ENCODE measurements around the gene CAPN10.
A peak's percentile ranks its signal among the peaks of the same experiment; 100 is the strongest.
"Not testable (repeated sequence)": the region's sequence is repeated elsewhere in the genome, so short reads cannot be mapped to it uniquely, and the experiment has no call there.

CAPN10 gene, protein sequence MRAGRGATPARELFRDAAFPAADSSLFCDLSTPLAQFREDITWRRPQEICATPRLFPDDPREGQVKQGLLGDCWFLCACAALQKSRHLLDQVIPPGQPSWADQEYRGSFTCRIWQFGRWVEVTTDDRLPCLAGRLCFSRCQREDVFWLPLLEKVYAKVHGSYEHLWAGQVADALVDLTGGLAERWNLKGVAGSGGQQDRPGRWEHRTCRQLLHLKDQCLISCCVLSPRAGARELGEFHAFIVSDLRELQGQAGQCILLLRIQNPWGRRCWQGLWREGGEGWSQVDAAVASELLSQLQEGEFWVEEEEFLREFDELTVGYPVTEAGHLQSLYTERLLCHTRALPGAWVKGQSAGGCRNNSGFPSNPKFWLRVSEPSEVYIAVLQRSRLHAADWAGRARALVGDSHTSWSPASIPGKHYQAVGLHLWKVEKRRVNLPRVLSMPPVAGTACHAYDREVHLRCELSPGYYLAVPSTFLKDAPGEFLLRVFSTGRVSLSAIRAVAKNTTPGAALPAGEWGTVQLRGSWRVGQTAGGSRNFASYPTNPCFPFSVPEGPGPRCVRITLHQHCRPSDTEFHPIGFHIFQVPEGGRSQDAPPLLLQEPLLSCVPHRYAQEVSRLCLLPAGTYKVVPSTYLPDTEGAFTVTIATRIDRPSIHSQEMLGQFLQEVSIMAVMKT

DNA sequence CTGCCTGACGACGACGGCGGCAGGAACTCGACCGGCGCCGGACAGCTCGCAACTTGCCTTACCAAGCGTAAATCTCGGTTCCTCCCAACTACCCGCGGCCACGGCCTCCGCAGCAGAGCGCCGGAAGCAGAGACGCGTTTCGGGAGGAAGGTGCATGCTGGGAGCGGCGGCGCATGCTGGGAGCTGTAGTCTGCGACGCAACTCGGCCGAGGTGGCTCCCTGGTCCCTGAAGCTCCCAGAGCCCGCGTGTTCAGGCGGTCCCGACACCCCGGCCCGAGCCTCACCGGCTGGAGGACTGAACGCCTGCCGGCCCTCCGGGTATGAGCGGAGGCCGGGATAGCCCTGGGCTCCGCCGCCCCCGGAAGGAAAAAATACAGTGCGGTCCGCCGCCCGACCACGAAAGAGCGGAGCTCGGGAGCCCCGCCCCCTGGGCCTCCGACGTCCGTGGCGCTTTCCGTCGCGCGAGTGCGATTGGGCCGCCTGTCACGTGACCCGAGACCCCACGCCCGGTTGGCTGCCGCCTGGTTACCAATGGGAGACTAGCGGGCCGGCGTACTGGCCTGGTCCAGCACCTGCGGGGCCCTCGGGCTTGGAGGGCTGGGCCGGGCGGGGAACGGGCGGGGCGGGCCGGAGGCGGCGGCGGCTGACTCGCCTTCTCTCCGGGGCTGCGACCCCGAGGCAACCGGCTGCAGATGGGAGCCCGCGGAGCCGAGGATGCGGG, at the start of gene CAPN10:
CAPN10 (plus strand) TSS at position 537 of the 721 bp plus-strand sequence; CDS start at position 715, 178 bp downstream.
- DNase-seq, result peak; percentile 89 to 99 (median 95)

DNA sequence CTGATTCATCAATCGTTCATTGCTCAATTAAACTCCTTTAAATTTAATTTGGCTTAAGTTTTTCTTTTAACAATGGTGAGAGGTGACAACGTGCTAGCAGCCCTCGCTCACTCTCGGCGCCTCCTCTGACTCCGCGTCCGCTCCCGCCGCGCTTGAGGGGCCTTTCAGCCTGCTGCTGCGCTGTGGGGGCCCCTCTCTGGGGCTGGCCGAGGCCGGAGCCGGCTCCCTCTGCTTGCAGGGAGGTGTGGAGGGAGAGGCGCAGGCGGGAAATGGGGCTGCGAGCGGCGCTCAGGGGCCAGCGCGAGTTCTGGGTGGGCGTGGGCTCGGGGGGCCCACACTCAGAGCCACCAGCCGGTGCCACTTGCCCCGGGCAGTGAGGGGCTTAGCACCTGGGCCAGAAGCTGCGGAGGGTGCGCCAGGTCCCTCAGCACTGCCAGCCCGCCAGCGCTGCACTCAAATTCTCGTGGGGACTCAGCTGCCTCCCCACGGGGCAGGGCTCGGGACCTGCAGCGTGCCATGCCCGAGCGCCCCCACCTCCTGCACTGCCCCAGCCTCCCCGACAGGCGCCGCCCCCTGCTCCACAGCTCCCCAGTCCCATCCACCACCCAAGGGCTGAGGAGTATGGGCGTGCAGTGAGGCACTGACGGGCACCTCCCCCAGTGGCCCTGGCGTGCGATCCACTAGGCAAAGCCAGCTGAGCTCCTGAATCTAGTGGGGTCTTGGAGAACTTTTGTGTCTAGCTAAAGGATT, 48.3 kb upstream of the CAPN10 start:
- no peak for DNase-seq

- DNase-seq, result not testable (repeated sequence)
Observed at GRCh38 chr2:240539101-240539500, 47.4 kb upstream of the CAPN10 start.

DNA sequence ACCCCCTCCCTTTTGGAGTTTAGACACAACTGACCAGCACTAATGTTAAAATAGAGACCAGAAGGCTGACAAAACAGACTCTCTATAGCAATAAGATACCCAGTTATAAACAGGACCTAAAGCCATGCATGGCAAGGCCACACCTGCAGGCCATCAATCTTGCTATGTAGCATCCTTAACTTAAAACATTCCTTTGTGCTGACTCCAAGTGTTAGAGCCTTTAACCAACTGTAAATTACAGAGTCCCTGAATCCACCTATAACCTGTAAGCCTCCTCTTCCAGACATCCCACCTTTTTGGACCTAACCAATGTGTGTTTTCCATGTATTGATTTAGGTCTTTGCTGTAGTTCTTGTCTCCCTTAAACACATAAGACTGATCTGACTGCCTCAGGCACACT, 46.6 kb upstream of the CAPN10 start:
- no peak for DNase-seq

GRCh38 chr2:240551288-240551687, 35.2 kb upstream of the CAPN10 start:
- DNase-seq, result no peak

GRCh38 chr2:240551811-240552210, 34.7 kb upstream of the CAPN10 start:
- DNase-seq, result no peak

DNA sequence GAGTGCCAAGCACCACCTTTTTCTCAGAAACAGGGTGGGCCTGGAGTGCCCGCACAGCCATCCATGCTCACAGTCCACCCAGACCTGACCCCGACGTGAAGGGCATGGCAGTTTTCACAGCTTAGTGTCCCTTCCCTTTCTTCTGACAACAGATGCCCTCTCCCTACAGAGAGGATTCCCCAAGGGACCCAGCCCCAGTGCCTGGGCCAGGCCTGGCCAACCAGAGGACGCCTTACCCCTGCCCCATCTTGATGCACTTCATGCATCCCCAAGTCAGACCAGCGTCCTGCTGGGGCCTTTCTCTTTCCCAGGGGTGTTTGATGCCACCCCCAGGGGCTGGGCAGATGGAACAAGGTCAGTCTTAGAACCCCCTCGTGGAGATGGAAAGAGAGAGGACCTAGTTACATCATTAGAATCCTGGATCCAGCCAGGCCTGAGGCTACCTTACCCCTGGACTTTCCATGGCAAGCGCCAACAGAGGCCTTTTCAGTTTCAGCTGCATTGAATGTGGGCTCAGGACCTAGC, 32.5 kb upstream of the CAPN10 start:
- DNase-seq, result no peak

- DNase-seq, result no peak
Observed at GRCh38 chr2:240554767-240555493, 31.6 kb upstream of the CAPN10 start.

- no peak for DNase-seq
Observed at GRCh38 chr2:240555541-240556250, 30.8 kb upstream of the CAPN10 start.

- peak; percentile 22 to 57 (median 42) for DNase-seq
Observed at GRCh38 chr2:240556553-240557100, 29.9 kb upstream of the CAPN10 start.

DNA sequence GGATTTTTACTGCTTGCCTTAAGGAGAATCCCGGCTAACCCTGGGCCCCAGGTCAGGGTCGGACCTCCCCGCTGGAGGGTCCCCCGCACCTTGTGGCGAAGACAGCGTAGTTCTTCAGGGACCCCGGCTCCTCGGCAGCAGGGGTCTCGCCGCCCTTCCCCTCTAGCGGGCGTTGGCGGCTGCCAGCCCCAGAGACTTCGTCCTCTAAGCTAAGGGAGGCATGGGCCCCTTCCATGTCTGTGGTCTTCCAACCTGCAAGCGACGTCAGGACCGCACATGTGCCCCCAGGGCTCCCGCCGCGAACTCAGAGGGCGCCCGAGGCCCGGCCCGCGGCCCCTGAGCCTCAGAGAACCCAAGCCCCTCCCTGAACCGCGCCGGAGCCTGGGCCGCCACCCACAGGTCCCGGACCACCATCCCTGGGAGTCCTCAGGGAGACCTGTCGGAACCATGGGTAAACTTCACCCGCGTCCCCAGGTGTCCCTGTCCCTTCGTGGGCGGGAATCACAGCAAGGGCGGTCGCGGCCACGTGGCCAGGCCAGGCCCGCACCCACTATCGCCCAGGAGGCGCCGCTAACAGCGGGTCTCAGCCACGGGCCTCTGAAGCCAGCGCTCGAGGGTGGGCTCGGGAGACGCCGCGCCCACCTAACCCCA, 29.3 kb upstream of the CAPN10 start:
- DNase-seq, result no peak

- peak; percentile 10 to 54 (median 42) for DNase-seq
Observed at GRCh38 chr2:240557808-240558207, 28.7 kb upstream of the CAPN10 start, which contains the start of gene ANKMY1. ANKMY1 (minus strand) TSS chr2:240557988; CDS start chr2:240557335, 653 bp downstream.

GRCh38 chr2:240558236-240558761, 28.2 kb upstream of the CAPN10 start:
- no peak for DNase-seq

GRCh38 chr2:240559286-240559685, 27.2 kb upstream of the CAPN10 start:
- no peak for DNase-seq

GRCh38 chr2:240560084-240560479, 26.5 kb upstream of the CAPN10 start, which contains the start of gene DUSP28:
DUSP28 (plus strand) TSS chr2:240560357; CDS start chr2:240560685, 328 bp downstream.
- peak; percentile 78 to 93 (median 82) for DNase-seq

DNA sequence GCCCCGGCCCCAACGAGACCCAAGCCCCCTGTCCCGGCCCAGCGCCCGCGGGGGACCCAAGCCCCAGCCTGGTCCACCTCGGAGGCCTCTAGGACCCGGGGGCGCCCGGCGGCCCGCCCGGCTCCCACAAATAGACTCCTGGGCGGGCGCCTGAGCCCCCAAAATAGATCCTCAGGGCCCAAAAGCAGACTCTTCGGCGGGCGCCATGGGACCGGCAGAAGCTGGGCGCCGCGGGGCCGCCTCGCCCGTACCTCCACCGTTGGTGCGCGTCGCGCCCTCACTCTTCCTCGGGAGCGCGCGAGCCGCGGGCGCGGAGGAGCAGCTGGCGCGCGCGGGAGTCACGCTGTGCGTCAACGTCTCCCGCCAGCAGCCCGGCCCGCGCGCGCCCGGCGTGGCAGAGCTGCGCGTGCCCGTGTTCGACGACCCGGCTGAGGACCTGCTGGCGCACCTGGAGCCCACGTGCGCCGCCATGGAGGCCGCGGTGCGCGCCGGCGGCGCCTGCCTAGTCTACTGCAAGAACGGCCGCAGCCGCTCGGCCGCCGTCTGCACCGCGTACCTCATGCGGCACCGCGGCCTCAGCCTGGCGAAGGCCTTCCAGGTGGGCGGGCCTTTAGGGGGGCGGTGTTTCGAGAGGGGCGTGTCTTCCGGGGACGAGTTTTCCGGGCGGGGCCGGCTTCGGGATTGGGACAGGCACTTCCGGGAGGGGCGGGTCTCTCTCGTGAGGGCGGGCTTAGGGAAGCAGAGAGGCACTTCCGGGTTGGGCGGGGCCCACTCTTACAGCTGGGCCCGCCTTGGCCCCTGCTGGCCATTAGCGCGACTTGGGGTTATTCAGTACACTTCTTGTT, 25.8 kb upstream of the CAPN10 start:
- peak; percentile 97 to 99 (median 99) for DNase-seq

DNA sequence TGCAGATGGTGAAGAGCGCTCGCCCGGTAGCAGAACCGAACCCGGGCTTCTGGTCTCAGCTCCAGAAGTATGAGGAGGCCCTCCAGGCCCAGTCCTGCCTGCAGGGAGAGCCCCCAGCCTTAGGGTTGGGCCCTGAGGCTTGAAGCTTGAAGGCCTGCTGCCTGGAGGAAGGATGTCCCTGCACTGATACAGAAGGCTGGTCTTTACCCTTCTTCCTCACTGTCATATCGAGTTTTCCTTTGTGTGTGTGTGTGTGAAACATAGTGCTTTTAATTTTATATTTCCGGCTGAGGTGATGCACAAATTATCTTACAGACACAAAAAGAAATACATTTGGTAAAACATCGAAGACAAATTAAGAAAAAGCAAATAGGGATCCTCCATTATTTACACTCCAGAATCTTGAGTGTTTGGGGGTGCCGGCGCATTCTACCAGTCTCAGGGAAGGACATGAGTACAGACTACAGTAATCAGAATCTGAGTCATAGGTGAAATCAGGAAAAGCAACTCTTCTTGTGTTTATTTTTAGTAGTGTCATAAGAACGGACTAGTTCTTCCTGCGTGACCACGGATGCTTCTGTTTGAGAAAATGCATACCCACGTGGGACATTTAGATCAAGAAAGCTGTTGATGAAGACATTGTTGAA, 25.1 kb upstream of the CAPN10 start:
- DNase-seq, result no peak

- not testable (repeated sequence) for DNase-seq
Observed at GRCh38 chr2:240563231-240563630, 23.3 kb upstream of the CAPN10 start.

All from stimulated activated naive CD4-positive, alpha-beta T cell (primary cell).